OCI-M2 (cell line): ENCODE data around the gene BUD31.
"Not testable (repeated sequence)": the region's sequence is repeated elsewhere in the genome, so short reads cannot be mapped to it uniquely, and the experiment has no call there.

ENCODE experiments used
- DNase-seq: peaks from one replicate; lab custom pipeline; 2025; ENCODE audit not compliant: unreplicated experiment; lab: John Stamatoyannopoulos, UW

BUD31 gene

DNA sequence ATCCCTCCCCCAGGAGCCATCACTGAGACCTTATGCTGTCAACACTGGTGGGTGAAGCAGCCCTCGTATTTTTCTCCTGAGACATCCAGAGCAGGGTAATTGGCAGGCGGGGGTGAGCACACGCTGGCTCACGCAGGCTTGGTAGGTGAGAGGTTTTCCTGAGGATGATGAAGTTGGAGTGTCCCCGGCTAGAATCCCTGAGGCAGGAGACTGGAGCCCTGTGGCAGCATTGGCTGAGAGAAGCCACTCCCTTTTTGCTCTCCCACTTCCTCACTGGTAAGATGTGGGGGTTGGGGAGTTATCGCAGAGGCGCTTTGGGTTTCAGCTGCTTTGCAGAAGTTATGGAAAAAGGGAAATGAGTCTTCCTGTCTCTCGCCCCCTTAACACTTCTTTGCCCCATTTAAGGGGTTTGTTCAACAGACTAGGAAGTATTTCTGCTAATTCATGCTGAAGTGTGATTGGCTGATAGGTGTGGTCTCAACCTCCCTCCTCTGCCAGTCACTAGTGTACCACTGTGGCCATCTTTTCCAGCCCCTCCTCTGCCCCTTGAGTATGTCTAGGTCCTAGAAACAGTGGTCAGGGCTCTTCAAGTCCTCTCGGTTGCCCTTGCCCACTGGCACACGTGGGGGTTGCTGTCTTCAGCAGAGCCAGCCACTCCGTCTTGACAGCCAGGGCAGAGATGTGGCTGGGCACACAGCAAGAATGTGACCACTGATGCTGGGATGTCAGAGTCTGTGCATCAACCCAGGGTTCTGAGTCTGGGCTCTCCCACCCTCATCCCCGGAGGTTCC, 28.5 kb upstream of the BUD31 start:
- DNase-seq: peak; percentile 61

DNA sequence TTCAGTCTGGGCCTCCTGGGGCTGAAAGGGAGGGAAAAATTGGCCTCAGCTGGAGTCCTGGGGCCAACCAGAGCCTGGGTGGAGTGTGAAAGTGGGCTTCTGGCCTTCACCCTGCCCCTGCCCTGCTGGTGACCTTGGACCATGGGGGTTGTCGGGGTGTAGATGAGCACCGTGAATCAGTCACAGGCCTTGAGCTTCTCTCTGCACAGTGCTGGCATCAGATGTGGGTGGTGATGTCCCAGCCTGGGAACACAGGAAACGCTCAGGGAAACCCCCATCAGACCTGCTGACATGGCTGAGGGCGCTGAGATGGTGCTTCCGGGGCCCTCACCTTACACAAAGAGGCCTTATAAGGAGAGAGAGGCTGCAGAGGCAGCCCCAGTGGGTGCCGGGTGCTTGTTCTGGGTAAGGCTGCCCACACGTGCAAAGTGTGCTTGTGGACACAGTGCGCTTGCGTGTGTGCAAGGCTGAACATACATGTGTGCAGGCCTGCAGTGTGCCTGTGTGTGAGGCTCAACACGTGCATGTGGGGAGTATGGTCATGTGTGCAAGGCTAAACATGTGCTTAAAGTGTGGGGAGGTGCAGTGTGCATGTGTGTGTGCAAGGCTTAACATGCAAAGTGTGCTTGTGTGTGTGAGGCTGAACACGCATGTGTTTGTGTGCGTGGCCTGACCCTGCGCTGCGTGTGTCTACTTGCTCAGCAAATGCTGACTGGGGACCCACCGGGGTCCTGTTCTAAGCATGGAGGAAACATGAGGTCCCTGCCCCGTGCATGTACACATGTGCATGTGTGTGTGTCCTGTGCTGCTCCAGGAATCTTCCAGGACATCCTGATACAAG, 27.7 kb upstream of the BUD31 start:
- DNase-seq: no peak

DNA sequence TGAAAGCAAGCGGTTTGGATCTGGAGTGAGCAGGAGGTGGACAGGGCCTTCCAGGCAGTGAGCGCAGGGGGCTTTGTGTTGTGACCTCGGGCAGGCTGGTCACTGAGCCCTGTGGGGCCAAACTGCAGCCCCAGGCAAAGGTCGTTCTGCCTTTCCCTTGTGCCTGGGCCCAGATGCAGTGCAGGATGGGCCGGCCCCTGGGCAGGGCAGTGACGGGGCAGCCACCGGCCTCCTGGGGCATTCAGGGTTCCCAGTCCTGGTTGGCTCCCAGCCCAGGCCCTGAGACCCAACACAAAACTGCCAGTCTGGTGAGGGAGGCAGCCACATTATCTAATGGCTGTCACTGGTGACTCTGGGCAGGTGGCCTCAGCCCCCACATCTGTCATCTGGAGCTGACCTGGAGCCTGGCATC, 27.1 kb upstream of the BUD31 start:
- no peak for DNase-seq

DNA sequence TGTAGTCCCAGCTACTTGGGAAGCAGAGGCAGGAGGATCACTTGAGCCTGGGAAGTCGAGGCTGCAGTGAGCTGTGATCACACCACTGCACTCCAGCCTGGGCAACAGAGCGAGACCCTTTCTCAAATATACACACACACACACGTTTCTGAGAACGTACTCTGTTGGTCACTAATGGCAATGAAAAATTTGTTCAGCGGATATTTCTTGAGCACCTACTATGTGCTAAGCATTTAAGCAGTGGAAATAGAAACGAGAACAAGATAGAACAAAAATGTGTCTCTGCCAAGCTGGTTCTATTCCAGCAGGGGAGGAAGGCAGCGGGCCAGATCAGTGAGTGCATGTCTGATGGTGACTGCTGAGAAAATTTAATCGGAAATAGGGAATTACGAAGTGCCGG, 25.6 kb upstream of the BUD31 start:
- no peak for DNase-seq

DNA sequence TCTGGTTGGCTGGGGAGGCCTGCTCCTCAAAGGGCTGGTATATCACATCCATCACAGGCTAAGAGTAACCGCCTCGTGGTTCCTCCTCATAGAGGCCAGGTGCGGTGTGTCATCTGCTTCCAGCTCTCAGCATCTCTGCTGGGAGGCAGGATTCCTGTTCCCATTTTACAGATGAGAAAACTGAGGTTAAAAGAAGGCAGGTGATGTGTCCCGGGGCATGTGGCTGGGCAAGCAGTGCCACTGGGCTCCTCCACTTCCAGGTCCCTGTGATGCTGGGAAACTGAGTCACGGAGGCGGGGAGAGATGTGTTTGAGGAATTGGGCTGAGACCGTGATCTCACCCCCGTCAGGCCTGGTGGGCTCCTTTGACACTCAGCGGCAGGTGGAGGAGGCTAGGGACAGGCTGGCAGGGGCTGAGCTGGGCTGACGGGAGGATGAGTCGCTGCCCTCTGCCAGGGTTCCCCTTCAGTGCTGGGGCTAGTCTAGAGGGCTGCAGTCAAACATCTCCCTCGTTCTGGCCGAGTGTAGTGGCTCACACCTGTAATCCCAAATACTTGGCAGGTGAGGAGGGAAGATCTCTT, 24.9 kb upstream of the BUD31 start:
- DNase-seq: no peak

DNA sequence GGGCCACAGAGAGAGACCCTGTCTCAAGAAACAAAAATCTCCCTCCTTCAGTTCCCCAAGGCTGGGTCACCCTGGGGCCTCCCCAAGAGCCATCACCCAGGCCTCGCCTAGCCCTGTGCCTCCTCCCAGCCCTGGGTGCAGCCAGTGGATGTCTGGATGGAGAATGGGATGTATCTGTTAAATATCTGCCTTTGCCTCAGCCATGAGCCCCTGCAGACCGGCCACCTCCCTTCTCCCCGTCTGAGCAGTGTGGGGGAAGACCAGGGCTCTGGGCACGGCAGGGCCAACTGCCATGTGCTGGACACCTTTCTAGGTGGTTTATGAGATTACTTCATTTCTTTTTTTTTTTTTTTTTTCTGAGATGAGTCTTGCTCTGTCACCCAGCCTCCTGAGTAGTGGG, 24.2 kb upstream of the BUD31 start:
- no peak for DNase-seq

DNA sequence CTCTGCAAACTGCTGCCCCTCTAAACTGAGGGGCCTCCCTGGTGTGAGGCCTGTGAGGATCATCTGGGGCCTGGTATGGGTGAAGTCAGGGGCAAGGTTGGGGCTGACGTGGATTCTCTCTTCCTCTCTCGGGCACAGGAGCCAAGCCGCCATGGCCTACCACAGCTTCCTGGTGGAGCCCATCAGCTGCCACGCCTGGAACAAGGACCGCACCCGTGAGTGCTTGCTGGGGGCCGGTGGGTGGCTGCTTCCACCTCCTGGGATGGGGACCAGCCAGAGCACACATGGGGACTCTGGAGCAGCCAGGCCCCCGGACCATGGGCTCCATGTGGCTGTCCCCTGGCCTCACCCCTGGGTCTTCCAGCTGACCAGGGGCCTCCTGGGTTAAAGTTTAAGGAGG, 23.2 kb upstream of the BUD31 start:
- DNase-seq: no peak

DNA sequence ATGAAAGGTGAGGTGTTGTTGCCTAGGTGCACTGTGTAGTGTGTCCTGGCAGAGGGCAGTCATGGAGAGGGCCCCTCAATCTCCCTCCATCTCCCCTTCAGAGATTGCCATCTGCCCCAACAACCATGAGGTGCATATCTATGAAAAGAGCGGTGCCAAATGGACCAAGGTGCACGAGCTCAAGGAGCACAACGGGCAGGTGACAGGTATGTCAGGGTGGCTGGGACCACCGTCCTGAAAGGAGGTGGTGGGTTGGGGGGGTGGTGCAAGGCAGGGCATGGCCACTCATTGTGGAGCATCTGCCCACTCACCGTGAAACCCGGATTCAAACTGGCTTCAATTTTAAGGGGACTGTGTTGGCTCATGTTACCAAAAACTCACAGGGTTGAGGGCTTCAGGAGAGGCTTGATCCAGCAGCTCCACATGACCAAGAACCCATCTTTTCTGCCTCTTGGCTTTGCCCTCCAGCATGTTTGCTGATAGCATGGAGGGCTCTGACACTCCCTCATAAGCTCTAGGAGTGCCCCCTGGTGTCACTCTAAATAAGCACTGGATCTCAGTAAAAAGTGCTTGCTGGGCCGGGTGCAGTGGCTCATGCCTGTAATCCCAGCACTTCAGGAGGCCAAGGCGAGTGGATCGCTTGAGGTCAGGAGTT, 22.1 kb upstream of the BUD31 start:
- no peak for DNase-seq

DNA sequence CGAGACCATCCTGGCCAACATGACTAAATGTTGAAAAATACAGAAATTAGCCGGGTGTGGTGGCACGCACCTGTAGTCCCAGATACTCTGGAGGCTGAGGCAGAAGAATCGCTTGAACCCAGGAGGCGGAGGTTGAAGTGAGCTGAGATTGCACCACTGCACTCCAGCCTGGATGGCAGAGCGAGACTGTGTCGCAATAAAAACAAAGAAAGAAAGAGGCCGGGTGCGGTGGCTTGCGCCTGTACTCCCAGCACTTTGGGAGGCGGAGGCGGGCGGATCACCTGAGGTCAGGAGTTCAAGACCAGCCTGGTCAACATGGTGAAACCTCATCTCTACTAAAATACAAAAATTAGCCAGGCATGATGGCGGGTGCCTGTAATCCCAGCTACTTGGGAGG, 21.5 kb upstream of the BUD31 start:
- DNase-seq: not testable (repeated sequence)

DNA sequence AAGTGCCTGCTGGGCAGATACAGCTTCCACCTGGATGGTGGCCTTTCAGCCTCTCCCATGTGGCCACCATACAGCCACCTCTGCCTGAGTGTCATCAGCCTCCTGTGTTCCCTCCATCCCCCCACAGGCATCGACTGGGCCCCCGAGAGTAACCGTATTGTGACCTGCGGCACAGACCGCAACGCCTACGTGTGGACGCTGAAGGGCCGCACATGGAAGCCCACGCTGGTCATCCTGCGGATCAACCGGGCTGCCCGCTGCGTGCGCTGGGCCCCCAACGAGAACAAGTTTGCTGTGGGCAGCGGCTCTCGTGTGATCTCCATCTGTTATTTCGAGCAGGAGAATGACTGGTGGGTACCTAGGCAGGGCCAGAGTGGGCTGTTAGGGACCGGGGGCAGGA, 20.9 kb upstream of the BUD31 start:
- no peak for DNase-seq

DNA sequence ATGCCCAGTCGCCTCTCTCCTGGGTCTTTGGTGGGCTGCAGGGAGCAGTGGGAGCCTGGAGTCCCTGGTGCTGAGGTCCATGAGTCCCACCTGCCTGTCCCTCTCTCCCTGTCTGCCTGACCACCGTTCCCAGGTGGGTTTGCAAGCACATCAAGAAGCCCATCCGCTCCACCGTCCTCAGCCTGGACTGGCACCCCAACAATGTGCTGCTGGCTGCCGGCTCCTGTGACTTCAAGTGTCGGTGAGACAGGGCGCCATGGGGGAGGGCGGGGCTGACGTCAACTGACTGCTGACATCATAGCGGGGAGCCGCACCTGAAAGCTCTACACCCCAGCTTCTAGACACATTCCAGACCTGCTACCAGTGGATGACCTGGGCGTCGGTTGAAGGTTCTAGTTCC, 19.0 kb upstream of the BUD31 start:
- no peak for DNase-seq

DNA sequence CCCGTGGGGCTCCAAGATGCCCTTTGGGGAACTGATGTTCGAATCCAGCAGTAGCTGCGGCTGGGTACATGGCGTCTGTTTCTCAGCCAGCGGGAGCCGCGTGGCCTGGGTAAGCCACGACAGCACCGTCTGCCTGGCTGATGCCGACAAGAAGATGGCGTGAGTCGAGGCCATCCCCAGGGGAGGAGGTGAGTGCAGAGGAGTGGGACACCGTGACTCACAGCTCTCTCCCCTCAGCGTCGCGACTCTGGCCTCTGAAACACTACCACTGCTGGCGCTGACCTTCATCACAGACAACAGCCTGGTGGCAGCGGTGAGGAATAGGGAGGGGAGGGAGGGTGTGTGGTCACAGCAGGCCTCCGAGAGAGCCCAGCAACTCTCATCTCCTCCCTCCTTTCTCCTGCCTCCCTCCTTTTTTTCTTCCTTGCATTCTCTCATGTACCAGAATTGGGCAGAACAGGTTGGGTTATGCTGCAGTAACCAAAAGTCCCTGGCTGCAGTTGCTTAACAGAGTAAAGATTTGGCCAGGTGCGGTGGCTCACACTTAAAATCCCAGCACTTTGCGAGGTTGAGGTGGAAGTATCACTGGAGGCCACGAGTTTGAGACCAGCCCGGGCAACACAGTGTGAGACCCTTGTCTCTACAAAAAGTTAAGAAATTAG, 17.7 kb upstream of the BUD31 start:
- no peak for DNase-seq

DNA sequence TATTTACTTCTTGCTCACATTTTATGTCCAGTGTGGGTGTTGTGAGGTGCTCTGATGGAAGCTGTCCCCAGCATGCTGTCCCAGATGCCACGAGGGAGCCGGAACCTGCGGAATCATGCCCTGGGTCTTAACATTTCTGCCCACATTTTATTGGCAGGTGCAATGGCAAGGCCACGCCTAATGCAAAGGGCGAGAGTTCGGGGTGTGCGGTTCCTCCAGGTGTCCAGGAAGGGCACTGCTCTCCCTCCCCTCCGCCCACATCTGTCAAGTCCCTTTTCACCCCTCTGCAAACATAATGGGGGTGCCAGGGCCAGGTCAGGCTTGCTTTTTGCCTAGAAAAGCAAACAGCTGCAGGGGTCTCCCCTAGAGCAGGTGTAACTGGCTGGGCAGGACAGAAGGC, 16.7 kb upstream of the BUD31 start:
- DNase-seq: no peak

DNA sequence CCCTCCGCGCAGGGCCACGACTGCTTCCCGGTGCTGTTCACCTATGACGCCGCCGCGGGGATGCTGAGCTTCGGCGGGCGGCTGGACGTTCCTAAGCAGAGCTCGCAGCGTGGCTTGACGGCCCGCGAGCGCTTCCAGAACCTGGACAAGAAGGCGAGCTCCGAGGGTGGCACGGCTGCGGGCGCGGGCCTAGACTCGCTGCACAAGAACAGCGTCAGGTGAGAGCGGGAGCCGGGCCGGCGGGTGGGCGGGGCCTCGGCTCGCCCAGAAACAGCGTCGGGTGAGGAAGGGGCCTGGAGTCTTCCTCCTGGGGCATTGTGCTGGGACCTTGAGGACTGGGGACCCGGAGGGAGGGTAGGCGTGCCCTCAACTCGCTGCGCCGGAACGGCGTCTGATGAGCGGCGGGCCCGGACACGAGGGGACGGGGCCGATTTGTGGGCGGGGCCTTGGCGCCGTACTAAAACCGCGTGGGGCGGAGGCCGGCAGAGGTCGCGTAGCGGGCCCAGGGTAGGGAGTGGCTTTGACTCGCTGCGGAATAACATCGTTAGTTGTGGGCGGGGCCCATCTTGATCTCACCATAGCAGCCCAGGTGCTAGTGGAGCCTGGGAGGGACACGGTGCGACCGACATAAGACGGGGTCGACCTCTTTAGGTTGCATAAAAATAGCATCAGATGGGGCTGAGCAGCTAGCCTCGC, 16.0 kb upstream of the BUD31 start:
- no peak for DNase-seq

DNA sequence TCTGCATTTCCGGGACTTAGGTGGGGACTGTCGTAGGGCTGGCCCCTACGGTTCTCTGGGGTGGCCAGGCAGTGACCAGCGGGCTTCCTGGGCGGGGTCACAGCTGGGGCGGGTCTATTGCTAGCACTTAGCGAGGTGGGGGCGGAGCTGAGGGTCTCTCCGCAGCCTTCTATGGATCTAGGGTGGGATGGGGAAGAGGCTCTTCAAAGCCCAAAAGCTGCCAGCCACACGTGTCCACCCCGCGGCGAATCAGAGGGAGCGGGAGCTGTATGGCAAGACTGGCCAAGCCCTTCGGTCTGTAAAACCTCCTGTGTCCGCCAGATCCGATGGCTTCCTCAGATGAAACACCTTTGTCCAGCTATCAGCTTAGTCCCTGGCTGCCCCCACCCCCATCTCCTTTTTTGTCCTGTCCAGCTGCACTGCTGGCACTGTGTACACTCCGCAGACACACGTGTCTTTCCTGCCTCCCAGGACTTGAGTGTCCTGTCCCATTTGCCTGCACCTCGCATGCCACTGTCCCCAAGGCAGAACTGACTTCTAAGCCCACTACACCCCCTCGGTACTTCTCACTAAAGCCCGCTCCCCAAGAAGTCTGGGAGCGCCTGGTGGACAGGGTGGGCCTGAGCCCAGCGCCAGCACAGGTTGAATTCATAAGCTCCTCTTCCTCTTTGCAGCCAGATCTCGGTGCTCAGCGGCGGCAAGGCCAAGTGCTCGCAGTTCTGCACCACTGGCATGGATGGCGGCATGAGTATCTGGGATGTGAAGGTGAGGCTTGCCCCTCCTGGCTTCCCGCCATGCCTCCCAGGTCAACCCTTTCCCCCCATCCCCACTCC, 15.2 kb upstream of the BUD31 start:
- DNase-seq: no peak

DNA sequence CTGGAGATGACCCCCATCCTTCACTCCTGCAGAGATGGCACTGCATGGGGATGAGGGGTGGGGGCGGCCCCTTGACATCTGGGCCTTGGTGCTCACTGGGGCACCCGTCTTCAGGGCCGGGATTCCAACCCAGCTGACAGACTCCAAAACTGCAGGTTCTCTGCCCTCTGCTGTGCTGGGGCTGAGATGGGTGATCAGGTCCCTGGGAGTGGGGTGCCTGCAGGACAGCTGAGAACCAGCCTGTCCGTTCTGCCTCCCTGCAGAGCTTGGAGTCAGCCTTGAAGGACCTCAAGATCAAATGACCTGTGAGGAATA, 14.6 kb upstream of the BUD31 start:
- DNase-seq: no peak

DNA sequence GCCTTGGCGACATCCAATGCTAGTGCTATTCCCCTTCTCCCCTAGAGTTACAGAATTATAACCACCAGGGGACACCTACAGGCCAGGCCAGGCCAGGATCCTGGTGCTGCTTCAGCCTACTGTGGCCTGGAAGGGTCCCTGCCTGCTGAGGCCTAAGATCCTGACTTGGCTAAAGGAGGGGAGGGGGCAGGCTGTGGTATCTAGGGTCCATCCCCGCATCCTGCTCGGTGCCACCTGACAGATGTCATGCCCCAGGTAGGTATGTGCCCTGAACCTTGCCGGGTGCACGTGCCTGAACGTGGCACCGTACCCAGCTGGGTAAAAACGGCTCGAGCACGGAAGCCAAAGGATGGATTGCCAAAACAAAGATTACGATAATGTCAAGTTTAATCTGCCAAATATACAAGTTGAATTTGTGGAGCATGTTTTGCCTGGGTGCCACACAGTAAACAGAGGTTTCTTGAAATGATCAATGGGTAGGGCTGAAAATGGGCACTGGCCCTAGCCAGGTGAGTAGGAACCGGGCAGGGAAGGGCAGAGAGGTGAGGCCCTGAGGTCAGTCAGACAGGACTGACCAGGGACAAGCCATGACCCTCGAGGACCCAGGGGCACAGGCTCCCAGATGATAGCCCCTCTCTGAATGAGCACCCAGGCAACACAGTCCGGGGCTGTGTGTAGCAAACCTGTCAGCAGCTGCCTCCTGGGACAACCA, 13.0 kb upstream of the BUD31 start:
- no peak for DNase-seq

DNA sequence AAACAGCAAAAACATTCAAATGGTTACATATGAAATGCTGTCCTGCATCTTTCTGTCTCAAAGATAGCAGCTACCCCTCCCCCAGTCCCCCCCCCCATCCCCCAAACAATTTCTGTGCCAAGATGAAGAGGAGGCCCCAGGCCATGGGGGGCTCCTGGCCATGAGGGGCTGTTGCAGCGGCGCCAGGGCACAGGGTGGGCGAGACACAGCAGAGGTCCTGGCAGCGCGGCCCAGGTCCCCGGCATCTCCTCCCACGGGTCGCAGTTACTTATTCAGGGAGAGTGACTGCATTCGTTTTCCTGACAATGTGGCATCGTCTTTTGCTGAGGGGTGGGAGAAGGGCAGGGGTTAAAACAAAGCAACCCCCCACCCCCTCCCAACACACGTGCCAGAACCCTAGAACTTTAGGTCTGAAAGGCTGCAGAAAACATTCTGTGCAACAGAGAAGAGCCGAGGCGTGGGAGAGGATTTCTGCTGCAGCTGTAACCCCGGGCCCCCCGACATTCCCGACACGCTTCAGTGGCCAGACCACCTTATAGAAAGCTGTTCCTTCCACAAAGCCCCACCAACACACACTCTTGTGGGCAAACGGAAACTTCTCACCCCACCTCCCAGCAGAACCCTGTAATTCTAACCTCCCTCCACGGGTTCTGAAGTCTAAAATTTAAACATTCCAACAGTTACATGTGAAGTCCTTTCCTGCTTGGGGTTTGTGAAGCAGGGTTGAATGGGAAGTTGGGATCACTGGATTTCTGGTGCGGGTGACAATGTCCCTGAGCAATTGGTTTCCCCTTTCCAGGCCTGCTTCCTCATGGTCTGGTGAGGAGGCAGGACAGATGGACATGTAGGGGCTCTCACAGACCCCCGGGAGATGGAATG, 12.1 kb upstream of the BUD31 start:
- DNase-seq: no peak
